ENCODE data around the gene AP5S1.

AP5S1 gene

GRCh38 chr20:3820048-3820900 is at the start of gene AP5S1:
Gene AP5S1, plus strand, starts transcription at chr20:3820547. Its CDS starts 1,571 bp downstream, at chr20:3822118.
- Histone ChIP-seq H3K4me1 (ENCODE audit: control insufficient read depth, insufficient read depth, low read length) (0 out of 2 replicates have a peak, but pooled peaks cover 2% of the 10 kb centered on the region), H3K27me3 (ENCODE audit: control insufficient read depth, insufficient read depth, low read length) (no peaks in the 10 kb centered on the region), H3K27ac (ENCODE audit: low read length) (no peak within 1 kb of the TSS), H3K9me3 (ENCODE audit: control insufficient read depth, insufficient read depth, low read length) (no peaks in the 10 kb centered on the region), H3K4me3 (ENCODE audit: low read length) (peak within 1 kb of the TSS; percentile 61), H3K36me3 (ENCODE audit: control insufficient read depth, insufficient read depth, low read length) (no peaks in the 10 kb centered on the region)
- no CpG with 5 or more reads among the region's 96 CpGs for WGBS (ENCODE audit: insufficient coverage, insufficient read length)
- DNase-seq (ENCODE audit: low read depth, low spot score), result peak; percentile 98

- H3K4me1 ChIP-seq (ENCODE audit: control insufficient read depth, insufficient read depth, low read length), result peaks cover 2% of the 10 kb centered on the region; the same call in 1 of the 2 replicates
- H3K4me3 ChIP-seq (ENCODE audit: low read length), result no peak overlapping the region
- no peaks in the 10 kb centered on the region for H3K9me3 ChIP-seq (ENCODE audit: control insufficient read depth, insufficient read depth, low read length)
- no CpG with 5 or more reads among the region's 7 CpGs for WGBS (ENCODE audit: insufficient coverage, insufficient read length)
- H3K27me3 ChIP-seq (ENCODE audit: control insufficient read depth, insufficient read depth, low read length), result no peaks in the 10 kb centered on the region
- H3K27ac ChIP-seq (ENCODE audit: low read length), result no peak overlapping the region
- no peak for DNase-seq (ENCODE audit: low read depth, low spot score)
- H3K36me3 ChIP-seq (ENCODE audit: control insufficient read depth, insufficient read depth, low read length), result no peaks in the 10 kb centered on the region
These were observed 48.7 kb upstream of the AP5S1 start for GRCh38 chr20:3771552-3772058.

DNA sequence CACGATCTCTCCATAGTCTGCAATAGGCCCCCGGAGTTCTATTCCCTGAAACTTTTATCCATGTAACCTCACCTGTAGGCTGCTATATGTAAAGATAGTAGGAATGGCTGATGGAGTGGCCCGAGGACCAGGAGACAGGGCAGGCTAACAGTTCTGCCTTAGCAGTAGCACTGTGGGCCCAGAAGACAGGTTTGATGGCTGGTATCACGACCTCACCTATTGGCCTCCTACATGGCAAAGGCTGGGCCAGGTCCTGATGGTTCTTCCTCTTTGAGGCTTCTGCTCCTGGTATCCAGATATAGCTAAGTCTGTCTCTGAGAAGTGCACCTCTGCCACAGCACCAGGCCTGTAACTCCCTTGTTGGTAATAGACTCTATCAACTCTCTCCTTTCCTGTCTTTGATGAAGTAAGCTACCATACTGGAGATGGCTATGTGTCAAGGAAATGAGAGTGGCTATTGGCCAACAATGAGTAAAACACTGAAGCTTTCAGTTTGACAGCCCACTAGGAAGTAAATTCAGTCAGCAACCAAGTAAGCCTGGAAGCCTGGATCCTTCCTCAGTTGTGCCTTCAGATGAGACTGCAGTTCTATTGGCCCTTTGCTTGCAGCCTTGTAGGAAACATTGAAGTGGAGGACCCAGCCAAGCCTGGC is 44.8 kb upstream of the AP5S1 start:
- no CpG with 5 or more reads among the region's 4 CpGs for WGBS (ENCODE audit: insufficient coverage, insufficient read length)
- no peak overlapping the region for H3K27ac ChIP-seq (ENCODE audit: low read length)
- DNase-seq (ENCODE audit: low read depth, low spot score), result no peak
- H3K9me3 ChIP-seq (ENCODE audit: control insufficient read depth, insufficient read depth, low read length), result no peaks in the 10 kb centered on the region
- peaks cover 3% of the 10 kb centered on the region; the same call in 1 of the 2 replicates for H3K4me1 ChIP-seq (ENCODE audit: control insufficient read depth, insufficient read depth, low read length)
- H3K4me3 ChIP-seq (ENCODE audit: low read length), result no peak overlapping the region
- H3K36me3 ChIP-seq (ENCODE audit: control insufficient read depth, insufficient read depth, low read length), result no peaks in the 10 kb centered on the region
- H3K27me3 ChIP-seq (ENCODE audit: control insufficient read depth, insufficient read depth, low read length), result no peaks in the 10 kb centered on the region; the same call in 1 of the 2 replicates

- Histone ChIP-seq H3K36me3 (ENCODE audit: control insufficient read depth, insufficient read depth, low read length) (no peaks in the 10 kb centered on the region), H3K4me1 (ENCODE audit: control insufficient read depth, insufficient read depth, low read length) (peaks cover 3% of the 10 kb centered on the region; the same call in 1 of the 2 replicates), H3K27me3 (ENCODE audit: control insufficient read depth, insufficient read depth, low read length) (no peaks in the 10 kb centered on the region; the same call in 1 of the 2 replicates), H3K4me3 (ENCODE audit: low read length) (peak overlapping the region; percentile 63; the same call in 1 of the 2 replicates), H3K27ac (ENCODE audit: low read length) (no peak overlapping the region), H3K9me3 (ENCODE audit: control insufficient read depth, insufficient read depth, low read length) (no peaks in the 10 kb centered on the region)
- WGBS (ENCODE audit: insufficient coverage, insufficient read length), result no CpG with 5 or more reads among the region's 16 CpGs
- no peak for DNase-seq (ENCODE audit: low read depth, low spot score)
These were observed 43.0 kb upstream of the AP5S1 start for GRCh38 chr20:3777381-3777715.

DNA sequence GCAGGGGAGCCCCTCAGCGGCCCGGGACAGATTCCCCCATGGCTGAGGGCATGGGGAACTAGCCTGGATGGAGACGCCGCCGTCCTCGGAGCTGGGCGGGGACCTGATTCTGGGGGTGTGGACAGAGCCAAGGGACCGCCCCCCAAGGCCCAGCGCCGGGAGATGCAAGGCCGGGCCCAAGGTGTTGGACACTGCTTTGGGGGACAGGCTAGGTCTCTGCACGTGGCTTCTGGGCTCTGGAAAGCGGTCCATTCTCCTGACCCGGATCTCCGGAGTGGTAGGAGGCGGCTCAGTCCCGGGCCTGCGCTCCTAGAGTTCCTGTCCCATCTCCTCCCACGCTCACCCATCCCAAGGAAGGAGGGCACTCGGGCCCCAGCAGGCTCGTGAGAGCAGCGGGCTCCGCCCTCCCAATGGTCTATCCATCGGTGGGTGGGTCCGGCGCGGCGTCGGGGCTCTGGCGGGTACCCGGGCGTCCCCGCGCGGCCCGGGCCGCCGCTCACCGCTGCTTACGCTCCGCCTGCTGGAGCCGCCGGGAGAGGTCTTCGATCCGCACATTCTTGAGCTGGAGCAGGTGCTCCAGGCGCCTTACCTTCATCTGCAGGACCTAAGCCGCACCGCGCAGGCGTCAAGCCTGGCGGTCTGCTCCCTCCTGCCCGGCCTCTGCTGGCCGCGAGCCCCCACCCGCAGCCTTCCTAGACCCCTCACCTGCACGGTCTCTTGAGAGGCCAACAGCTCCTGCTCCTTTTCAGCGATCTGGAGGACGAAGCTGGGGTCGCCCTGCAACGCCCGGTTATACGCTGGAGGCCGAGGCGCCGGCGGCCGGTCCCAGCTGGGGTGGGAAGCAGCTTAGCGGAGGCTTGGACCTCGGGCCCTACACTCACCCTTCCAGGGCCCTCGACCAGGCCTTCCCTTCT is 42.4 kb upstream of the AP5S1 start:
- Histone ChIP-seq H3K27ac (ENCODE audit: low read length) (no peak overlapping the region), H3K9me3 (ENCODE audit: control insufficient read depth, insufficient read depth, low read length) (no peaks in the 10 kb centered on the region), H3K36me3 (ENCODE audit: control insufficient read depth, insufficient read depth, low read length) (no peaks in the 10 kb centered on the region), H3K4me1 (ENCODE audit: control insufficient read depth, insufficient read depth, low read length) (peaks cover 3% of the 10 kb centered on the region; the same call in 1 of the 2 replicates), H3K4me3 (ENCODE audit: low read length) (peak overlapping the region; percentile 63; the same call in 1 of the 2 replicates), H3K27me3 (ENCODE audit: control insufficient read depth, insufficient read depth, low read length) (no peaks in the 10 kb centered on the region; the same call in 1 of the 2 replicates)
- no CpG with 5 or more reads among the region's 70 CpGs for WGBS (ENCODE audit: insufficient coverage, insufficient read length)
- no peak for DNase-seq (ENCODE audit: low read depth, low spot score)

DNA sequence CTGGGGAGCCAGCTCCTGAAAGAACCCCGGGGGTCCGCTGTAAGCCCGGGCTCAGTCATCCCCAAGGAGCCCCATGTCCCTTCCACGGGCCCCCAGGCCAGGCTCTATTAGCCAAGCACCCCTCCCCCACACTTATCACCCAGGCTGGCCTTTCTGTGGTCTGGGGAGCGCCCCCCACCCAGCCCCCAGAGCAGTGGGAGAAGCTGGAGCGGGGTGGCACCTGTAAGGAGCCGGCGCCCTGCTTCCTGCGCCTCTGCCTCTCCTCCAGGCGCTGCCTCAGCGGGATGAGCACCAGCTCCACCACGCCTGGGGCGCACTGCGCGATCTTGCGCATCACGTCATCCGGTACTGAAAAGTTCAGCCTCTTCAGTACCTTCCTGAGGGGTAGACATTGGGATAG is 41.4 kb upstream of the AP5S1 start:
- Histone ChIP-seq H3K9me3 (ENCODE audit: control insufficient read depth, insufficient read depth, low read length) (no peaks in the 10 kb centered on the region), H3K27ac (ENCODE audit: low read length) (no peak overlapping the region), H3K4me1 (ENCODE audit: control insufficient read depth, insufficient read depth, low read length) (peaks cover 3% of the 10 kb centered on the region; the same call in 1 of the 2 replicates), H3K27me3 (ENCODE audit: control insufficient read depth, insufficient read depth, low read length) (no peaks in the 10 kb centered on the region; the same call in 1 of the 2 replicates), H3K4me3 (ENCODE audit: low read length) (no peak overlapping the region), H3K36me3 (ENCODE audit: control insufficient read depth, insufficient read depth, low read length) (no peaks in the 10 kb centered on the region)
- DNase-seq (ENCODE audit: low read depth, low spot score), result no peak
- WGBS (ENCODE audit: insufficient coverage, insufficient read length), result no CpG with 5 or more reads among the region's 18 CpGs

GRCh38 chr20:3781153-3781910 is 39.0 kb upstream of the AP5S1 start, which contains the start of gene SPEF1:
Gene SPEF1, minus strand, starts transcription at chr20:3781448. Its CDS starts 161 bp downstream, at chr20:3781287.
- H3K9me3 ChIP-seq (ENCODE audit: control insufficient read depth, insufficient read depth, low read length), result no peaks in the 10 kb centered on the region
- peak within 1 kb of the TSS; percentile 34; the same call in 1 of the 2 replicates for H3K4me3 ChIP-seq (ENCODE audit: low read length)
- no peaks in the 10 kb centered on the region; the same call in 1 of the 2 replicates for H3K27me3 ChIP-seq (ENCODE audit: control insufficient read depth, insufficient read depth, low read length)
- no CpG with 5 or more reads among the region's 28 CpGs for WGBS (ENCODE audit: insufficient coverage, insufficient read length)
- H3K4me1 ChIP-seq (ENCODE audit: control insufficient read depth, insufficient read depth, low read length), result peaks cover 7% of the 10 kb centered on the region
- DNase-seq (ENCODE audit: low read depth, low spot score), result no peak
- H3K36me3 ChIP-seq (ENCODE audit: control insufficient read depth, insufficient read depth, low read length), result 0 out of 2 replicates have a peak, but pooled peaks cover 3% of the 10 kb centered on the region
- H3K27ac ChIP-seq (ENCODE audit: low read length), result no peak within 1 kb of the TSS

- Histone ChIP-seq H3K4me3 (ENCODE audit: low read length) (no peak overlapping the region), H3K9me3 (ENCODE audit: control insufficient read depth, insufficient read depth, low read length) (no peaks in the 10 kb centered on the region), H3K27me3 (ENCODE audit: control insufficient read depth, insufficient read depth, low read length) (no peaks in the 10 kb centered on the region; the same call in 1 of the 2 replicates), H3K27ac (ENCODE audit: low read length) (no peak overlapping the region), H3K36me3 (ENCODE audit: control insufficient read depth, insufficient read depth, low read length) (0 out of 2 replicates have a peak, but pooled peaks cover 3% of the 10 kb centered on the region), H3K4me1 (ENCODE audit: control insufficient read depth, insufficient read depth, low read length) (peaks cover 4% of the 10 kb centered on the region)
- no peak for DNase-seq (ENCODE audit: low read depth, low spot score)
- no CpG with 5 or more reads among the region's 6 CpGs for WGBS (ENCODE audit: insufficient coverage, insufficient read length)
These were observed 37.8 kb upstream of the AP5S1 start for GRCh38 chr20:3782597-3782996.

- no CpG with 5 or more reads among the region's 2 CpGs for WGBS (ENCODE audit: insufficient coverage, insufficient read length)
These were observed 37.3 kb upstream of the AP5S1 start for GRCh38 chr20:3783068-3783489.

More at GRCh38 chr20:3783068-3783489, 37.3 kb upstream of the AP5S1 start:
- peaks cover 4% of the 10 kb centered on the region for H3K4me1 ChIP-seq (ENCODE audit: control insufficient read depth, insufficient read depth, low read length)
- no peak overlapping the region for H3K4me3 ChIP-seq (ENCODE audit: low read length)
- DNase-seq (ENCODE audit: low read depth, low spot score), result no peak
- H3K27ac ChIP-seq (ENCODE audit: low read length), result no peak overlapping the region
- H3K27me3 ChIP-seq (ENCODE audit: control insufficient read depth, insufficient read depth, low read length), result no peaks in the 10 kb centered on the region; the same call in 1 of the 2 replicates
- 0 out of 2 replicates have a peak, but pooled peaks cover 3% of the 10 kb centered on the region for H3K36me3 ChIP-seq (ENCODE audit: control insufficient read depth, insufficient read depth, low read length)
- no peaks in the 10 kb centered on the region for H3K9me3 ChIP-seq (ENCODE audit: control insufficient read depth, insufficient read depth, low read length)
